RWPE2 (cell line): ENCODE results near the gene DCLK2.

Source experiments
- ATAC-seq: fragments of 200-7000 bp; cut with Tn5 transposase; 3 replicates; pipeline ENCODE4 v1.9.1; 2021; ENCODE audit warnings: low read depth
- DNase-seq: peaks from one replicate; pipeline ENCODE4 v3.0.0-alpha.2; 2020; ENCODE audit warnings: low spot score
- H3K27ac ChIP-seq: fragments of 450-650 bp; 2 replicates; pipeline ENCODE4 v1.5.1; 2017; ENCODE audit warnings: mild to moderate bottlenecking; ENCODE audit not compliant: poor library complexity, severe bottlenecking
- H3K27me3 ChIP-seq: fragments of 250-450 bp; sonication (Bioruptor Pico); 2 replicates; pipeline ENCODE4 v1.5.1; 2021; ENCODE audit warnings: mild to moderate bottlenecking, moderate library complexity; ENCODE audit not compliant: insufficient read depth, poor library complexity, severe bottlenecking
- H3K36me3 ChIP-seq: fragments of 250-450 bp; sonication (Bioruptor Pico); 2 replicates; pipeline ENCODE4 v1.5.1; 2020; ENCODE audit warnings: low read depth, mild to moderate bottlenecking, moderate library complexity
- H3K4me1 ChIP-seq: fragments of 250-450 bp; sonication (Bioruptor Pico); 2 replicates; pipeline ENCODE4 v1.5.1; 2021; ENCODE audit warnings: mild to moderate bottlenecking, moderate library complexity; ENCODE audit not compliant: insufficient read depth, poor library complexity, severe bottlenecking
- H3K4me3 ChIP-seq: fragments of 250-450 bp; sonication (Bioruptor Pico); 2 replicates; pipeline ENCODE4 v1.5.1; 2021; ENCODE audit warnings: mild to moderate bottlenecking, moderate library complexity; ENCODE audit not compliant: severe bottlenecking
- H3K9me3 ChIP-seq: fragments of 250-450 bp; sonication (Bioruptor Pico); 2 replicates; pipeline ENCODE4 v1.5.1; 2021; ENCODE audit warnings: mild to moderate bottlenecking, moderate library complexity; ENCODE audit not compliant: severe bottlenecking
- TF ChIP-seq, protein P1 (sequence below): fragments of 450-650 bp; IDR thresholded peaks from one replicate; pipeline ENCODE4 v1.5.1; 2017; ENCODE audit warnings: mild to moderate bottlenecking, moderate library complexity; ENCODE audit not compliant: poor library complexity, severe bottlenecking

DCLK2 gene

DNA sequence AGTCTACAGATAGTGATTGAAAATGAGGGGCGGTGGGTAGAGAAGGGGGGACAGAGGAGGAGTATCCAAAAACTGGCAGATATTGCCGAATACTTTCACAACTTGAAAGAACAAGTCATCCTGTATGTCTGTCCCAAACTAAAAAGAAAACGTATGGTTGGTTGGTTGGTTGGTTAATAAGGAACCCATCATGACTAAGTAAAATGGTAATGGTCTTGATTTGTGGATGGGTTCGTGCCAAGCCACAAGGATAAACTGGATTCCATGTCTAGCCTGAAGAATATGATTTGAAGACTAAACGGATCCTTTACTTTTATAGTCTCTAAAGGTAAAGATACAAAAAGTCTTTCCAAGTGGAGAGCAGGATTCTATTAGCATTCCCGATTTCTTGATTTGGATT lies 208.4 kb downstream of the DCLK2 start:
- 0 out of 2 replicates have a peak, but pooled peaks cover 7% of the 10 kb centered on the region for H3K36me3 ChIP-seq

DNA sequence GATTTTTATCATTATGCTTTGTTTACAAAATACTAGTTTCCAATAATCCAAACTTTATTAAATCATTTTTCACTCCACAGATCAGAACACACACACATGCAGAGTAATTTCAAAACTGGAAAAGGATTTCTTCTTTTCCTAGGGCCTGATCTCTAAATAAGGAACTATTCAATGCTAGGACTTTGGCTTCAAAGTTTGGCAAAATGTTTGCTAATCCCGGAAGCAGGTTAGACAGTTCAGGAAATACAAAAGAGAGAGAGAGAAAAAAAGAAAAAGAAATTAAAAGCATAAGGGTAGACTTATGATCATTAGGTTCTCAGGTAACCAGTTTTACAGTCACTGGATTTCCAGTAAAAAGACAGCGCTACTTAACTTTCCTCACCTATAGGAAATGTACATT lies 211.0 kb downstream of the DCLK2 start:
- Histone ChIP-seq H3K4me1 (no peaks in the 10 kb centered on the region), H3K36me3 (0 out of 2 replicates have a peak, but pooled peaks cover 3% of the 10 kb centered on the region), H3K4me3 (no peak overlapping the region), H3K27me3 (no peaks in the 10 kb centered on the region), H3K27ac (no peak overlapping the region), H3K9me3 (no peaks in the 10 kb centered on the region)
- no peak for ATAC-seq
- TF ChIP-seq, protein P1, sequence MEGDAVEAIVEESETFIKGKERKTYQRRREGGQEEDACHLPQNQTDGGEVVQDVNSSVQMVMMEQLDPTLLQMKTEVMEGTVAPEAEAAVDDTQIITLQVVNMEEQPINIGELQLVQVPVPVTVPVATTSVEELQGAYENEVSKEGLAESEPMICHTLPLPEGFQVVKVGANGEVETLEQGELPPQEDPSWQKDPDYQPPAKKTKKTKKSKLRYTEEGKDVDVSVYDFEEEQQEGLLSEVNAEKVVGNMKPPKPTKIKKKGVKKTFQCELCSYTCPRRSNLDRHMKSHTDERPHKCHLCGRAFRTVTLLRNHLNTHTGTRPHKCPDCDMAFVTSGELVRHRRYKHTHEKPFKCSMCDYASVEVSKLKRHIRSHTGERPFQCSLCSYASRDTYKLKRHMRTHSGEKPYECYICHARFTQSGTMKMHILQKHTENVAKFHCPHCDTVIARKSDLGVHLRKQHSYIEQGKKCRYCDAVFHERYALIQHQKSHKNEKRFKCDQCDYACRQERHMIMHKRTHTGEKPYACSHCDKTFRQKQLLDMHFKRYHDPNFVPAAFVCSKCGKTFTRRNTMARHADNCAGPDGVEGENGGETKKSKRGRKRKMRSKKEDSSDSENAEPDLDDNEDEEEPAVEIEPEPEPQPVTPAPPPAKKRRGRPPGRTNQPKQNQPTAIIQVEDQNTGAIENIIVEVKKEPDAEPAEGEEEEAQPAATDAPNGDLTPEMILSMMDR, result no peak
- no peak for DNase-seq

More for the DNA sequence above, 208.4 kb downstream of the DCLK2 start:
- ATAC-seq (no peak), DNase-seq (no peak)
- Histone ChIP-seq H3K9me3 (no peaks in the 10 kb centered on the region), H3K4me1 (no peaks in the 10 kb centered on the region), H3K4me3 (no peak overlapping the region), H3K27me3 (no peaks in the 10 kb centered on the region), H3K27ac (no peak overlapping the region)
- TF ChIP-seq, protein P1, result no peak

DNA sequence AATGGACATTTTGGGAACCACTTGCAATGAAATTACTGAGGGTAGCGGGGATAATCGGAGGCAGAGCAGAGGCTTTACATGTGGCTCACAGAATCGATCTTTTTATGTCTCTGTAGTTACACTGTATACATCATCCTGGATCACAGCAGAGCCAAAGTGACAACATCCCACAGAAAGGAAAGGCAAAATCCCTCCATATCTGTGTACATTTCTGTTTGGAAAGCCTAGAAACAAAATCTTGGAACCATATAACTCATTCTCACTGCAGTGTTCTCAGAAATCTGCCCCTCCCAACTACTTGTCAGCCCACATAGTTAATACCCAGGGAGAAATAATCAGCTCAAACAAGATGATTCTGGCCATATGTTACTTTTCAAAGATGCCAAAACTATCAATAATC lies 211.6 kb downstream of the DCLK2 start:
- Histone ChIP-seq H3K27me3 (no peaks in the 10 kb centered on the region), H3K4me3 (no peak overlapping the region), H3K36me3 (0 out of 2 replicates have a peak, but pooled peaks cover 3% of the 10 kb centered on the region), H3K27ac (no peak overlapping the region), H3K4me1 (no peaks in the 10 kb centered on the region), H3K9me3 (no peaks in the 10 kb centered on the region)
- no peak for DNase-seq
- TF ChIP-seq, protein P1, result no peak
- no peak for ATAC-seq

DNA sequence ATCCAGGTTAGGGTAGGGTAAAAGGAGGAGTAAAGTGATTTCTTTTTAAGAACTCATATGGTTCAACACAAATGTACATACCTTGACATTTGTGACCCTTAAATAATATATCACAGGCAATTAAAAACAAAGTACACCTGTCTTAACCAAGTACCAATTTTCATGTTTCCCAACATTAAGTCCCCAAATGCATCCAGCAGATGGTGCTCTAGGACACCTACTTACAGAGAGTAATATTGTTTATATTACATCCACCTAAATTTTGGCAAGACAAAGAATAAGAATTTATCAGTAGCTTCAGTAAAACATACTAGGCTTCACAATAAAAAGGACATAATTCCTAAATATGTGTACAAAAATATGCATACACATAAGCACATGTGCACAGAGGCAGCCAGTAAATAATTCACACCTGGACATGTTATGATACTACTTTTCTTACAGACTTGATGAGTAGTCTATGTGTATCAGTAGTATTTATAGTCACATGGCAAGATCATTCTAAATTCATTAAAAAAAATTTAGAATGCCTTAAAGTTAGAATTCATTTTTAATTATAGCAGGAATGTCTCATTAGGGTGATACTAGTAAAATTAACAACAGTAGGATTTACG lies 219.7 kb downstream of the DCLK2 start:
- no peak overlapping the region for H3K27ac ChIP-seq
- peaks cover 12% of the 10 kb centered on the region for H3K4me1 ChIP-seq
- H3K9me3 ChIP-seq, result no peaks in the 10 kb centered on the region
- no peak for DNase-seq
- TF ChIP-seq, protein P1, result peak; percentile 87
- no peaks in the 10 kb centered on the region for H3K36me3 ChIP-seq
- no peaks in the 10 kb centered on the region for H3K27me3 ChIP-seq
- no peak overlapping the region for H3K4me3 ChIP-seq
- ATAC-seq, result peak; percentile 49; the same call in 1 of the 3 replicates

DNA sequence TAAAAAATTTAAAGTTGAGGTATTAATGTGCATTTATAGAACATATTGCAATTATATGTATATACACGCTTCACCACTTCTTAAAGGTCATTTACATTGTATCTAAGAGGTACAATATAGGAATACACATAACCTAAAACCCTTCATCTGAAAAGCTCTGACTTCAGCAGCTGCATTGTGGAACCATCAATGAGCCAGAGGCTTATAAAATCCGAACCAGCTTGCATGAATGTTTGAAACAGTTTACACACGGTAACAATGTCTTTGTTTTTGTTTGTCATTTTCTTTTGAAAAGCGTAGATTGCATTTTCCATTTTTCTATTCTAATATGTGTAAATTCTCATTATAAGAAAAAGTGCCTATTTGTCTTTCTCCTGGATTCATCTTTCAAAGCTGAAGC lies 221.6 kb downstream of the DCLK2 start:
- no peaks in the 10 kb centered on the region for H3K36me3 ChIP-seq
- no peak overlapping the region for H3K27ac ChIP-seq
- no peak overlapping the region for H3K4me3 ChIP-seq
- ATAC-seq, result no peak
- H3K4me1 ChIP-seq, result peaks cover 14% of the 10 kb centered on the region
- H3K27me3 ChIP-seq, result no peaks in the 10 kb centered on the region
- no peak for DNase-seq
- TF ChIP-seq, protein P1, result no peak
- H3K9me3 ChIP-seq, result no peaks in the 10 kb centered on the region
